GM12878 (cell line): ENCODE results near the gene AHNAK2. TPM values are rescaled to one million over a fixed set of nuclear protein-coding genes. Genes with fewer than 3 reads are reported as not detected.

Source experiments
- ATAC-seq: fragments of 200-7000 bp; cut with Tn5 transposase; 3 replicates; pipeline ENCODE4 v1.9.1; 2020; ENCODE audit warnings: mild to moderate bottlenecking, moderate library complexity
- BruUV-seq: library from RNA; stranded (reverse); fragments of 400-500 nt; replicated peaks from 2 replicates; lab custom pipeline; 2021; lab: Mats Ljungman, UMichigan
- CTCF ChIA-PET: fragments of 300-600 bp; sonication (Branson Sonifier 250); formaldehyde crosslinking; extraction: SDS; loops from one replicate; lab custom pipeline; 2021; ENCODE audit warnings: inconsistent platforms; lab: Yijun Ruan, JAX
- POLR2A ChIA-PET: fragments of 350-600 bp; formaldehyde crosslinking; extraction: SDS; loops from one replicate; lab custom pipeline; 2021; ENCODE audit warnings: inconsistent platforms; lab: Charles Lee
- RAD21 ChIA-PET: fragments of 300-600 bp; sonication (Branson Sonifier 250); formaldehyde crosslinking; loops from one replicate; lab custom pipeline; 2023; ENCODE audit warnings: antibody characterized with exemption; ENCODE audit not compliant: unreplicated experiment; lab: Charles Lee
- SMC1A ChIA-PET: fragments of 300-600 bp; sonication (Branson Sonifier 250); formaldehyde crosslinking; loops from one replicate; lab custom pipeline; 2023; ENCODE audit not compliant: unreplicated experiment, uncharacterized antibody; lab: Charles Lee
- DNase-seq: peaks from one replicate; pipeline ENCODE4 v3.0.0-alpha.2; 2011; ENCODE audit warnings: low read depth, low spot score
- FAIRE-seq: peaks from 3 replicates; lab custom pipeline; 2011; peaks lifted over from hg19 to GRCh38; lab: Jason Lieb, UNC
- H2AFZ ChIP-seq: 2 replicates; pipeline ENCODE4 v1.6.0; 2011; ENCODE audit warnings: low read depth, low read length, control low read depth; ENCODE audit not compliant: control insufficient read depth
- H3K27ac ChIP-seq: 2 replicates; pipeline ENCODE4 v1.5.1; 2011; ENCODE audit warnings: control low read depth; ENCODE audit not compliant: control insufficient read depth, insufficient read depth
- H3K27me3 ChIP-seq, 2 experiments: replicated peaks in 1 of 2; 2 replicates each; pipeline versions ENCODE4 v1.6.0 to v1.6.1; 2011; ENCODE audit warnings: low read length in 1 of 2; ENCODE audit not compliant: control insufficient read depth in 2 of 2, insufficient read depth in 2 of 2
- H3K36me3 ChIP-seq, 2 experiments: 2 replicates each; pipeline ENCODE4 v1.5.1; 2011; ENCODE audit warnings: low read length in 1 of 2; ENCODE audit not compliant: control insufficient read depth in 2 of 2, insufficient read depth in 2 of 2
- H3K4me1 ChIP-seq: 2 replicates; pipeline ENCODE4 v1.6.1; 2011; ENCODE audit warnings: mild to moderate bottlenecking, low read length, moderate library complexity, mixed read lengths; ENCODE audit not compliant: control insufficient read depth, insufficient read depth
- H3K4me2 ChIP-seq: 2 replicates; pipeline ENCODE4 v1.6.0; 2011; ENCODE audit warnings: control low read depth; ENCODE audit not compliant: control insufficient read depth, insufficient read depth
- H3K4me3 ChIP-seq: fragments of 200-600 bp; sonication (generic); 2 replicates; pipeline ENCODE4 v1.5.1; 2016
- H3K79me2 ChIP-seq: 2 replicates; pipeline ENCODE4 v1.6.0; 2011; ENCODE audit warnings: low read length; ENCODE audit not compliant: control insufficient read depth, insufficient read depth
- H3K9ac ChIP-seq: 2 replicates; pipeline ENCODE4 v1.8.0; 2011; ENCODE audit warnings: low read length, control low read depth, mixed read lengths; ENCODE audit not compliant: control insufficient read depth, insufficient read depth
- H3K9me3 ChIP-seq: replicated peaks from 3 replicates; pipeline ENCODE4 v1.5.1; 2011; ENCODE audit warnings: mild to moderate bottlenecking, low read length; ENCODE audit not compliant: control insufficient read depth, insufficient read depth
- H4K20me1 ChIP-seq: 2 replicates; pipeline ENCODE4 v1.6.0; 2011; ENCODE audit not compliant: control insufficient read depth, insufficient read depth
- BACH1 ChIP-seq: fragments of 450-650 bp; IDR thresholded peaks from 2 replicates; pipeline ENCODE4 v1.6.1; 2017; ENCODE audit warnings: mild to moderate bottlenecking, borderline replicate concordance
- BCL11A ChIP-seq: IDR thresholded peaks from 2 replicates; pipeline ENCODE4 v1.6.1; 2011; ENCODE audit warnings: low read depth, low read length
- CREB1 ChIP-seq: IDR thresholded peaks from 2 replicates; pipeline ENCODE4 v1.6.1; 2012; ENCODE audit warnings: low read depth, mild to moderate bottlenecking, inconsistent platforms
- CUX1 ChIP-seq: IDR thresholded peaks from 2 replicates; pipeline ENCODE4 v1.6.1; 2012; ENCODE audit warnings: improper control_type of control experiment, low read depth, low read length; ENCODE audit not compliant: insufficient replicate concordance
- E4F1 ChIP-seq: fragments of 450-650 bp; IDR thresholded peaks from 2 replicates; pipeline ENCODE4 v1.6.1; 2018; ENCODE audit warnings: borderline replicate concordance, mild to moderate bottlenecking; ENCODE audit not compliant: partially characterized antibody
- EED ChIP-seq: sonication (generic); IDR thresholded peaks from 2 replicates; pipeline ENCODE4 v1.6.1; 2016; ENCODE audit warnings: antibody characterized with exemption, low read depth
- NKRF ChIP-seq: fragments of 450-650 bp; conservative IDR thresholded peaks from 2 replicates; pipeline ENCODE4 v1.6.1; 2017; ENCODE audit warnings: mild to moderate bottlenecking, moderate library complexity
- RFX5 ChIP-seq: IDR thresholded peaks from 2 replicates; pipeline ENCODE4 v1.6.1; 2011; ENCODE audit warnings: low read depth, low read length, improper control_type of control experiment
- SMAD1 ChIP-seq: fragments of 450-650 bp; IDR thresholded peaks from 2 replicates; pipeline ENCODE4 v1.6.1; 2018; ENCODE audit warnings: mild to moderate bottlenecking, low read depth; ENCODE audit not compliant: partially characterized antibody
- ZNF274 ChIP-seq: IDR thresholded peaks from one replicate; pipeline ENCODE4 v1.8.0; 2011; ENCODE audit not compliant: insufficient read length, insufficient read depth
- WGBS: methylation state at CpG from one replicate; pipeline ENCODE4 v1.1.6; 2016; ENCODE audit warnings: low lambda C conversion rate; ENCODE audit not compliant: insufficient replicate concordance, insufficient coverage; ENCODE audit errors: missing lambda C conversion rate; 5-methylcytosine and 5-hydroxymethylcytosine counted together
- in situ Hi-C: fragments of 300-500 bp; cut with MboI; formaldehyde crosslinking; loops from 9 replicates; pipeline ENCODE4 v1.14.3; 2018; ENCODE audit warnings: mixed read lengths
- intact Hi-C: fragments of 100-400 bp; cut with micrococcal nuclease; formaldehyde crosslinking; loops from one replicate; pipeline ENCODE4 v1.14.2; 2022; ENCODE audit not compliant: unreplicated experiment
- polyA plus RNA-seq, 11 experiments: library from polyadenylated mRNA; depleted of rRNA in 4 of 11; unstranded in 6 of 11; stranded (reverse) in 5 of 11; fragments of >200 nt; fragmentation: Nextera tagmentation in 4 of 11; fragmentation: Illumina TruSeq in 1 of 11; extraction: Ambion mirVana in 4 of 11; extraction: Trizol in 1 of 11; gene quantifications; 1 replicate in 1 of 11; 2 replicates in 10 of 11; pipeline versions ENCODE4 v1.2.1 to v1.2.3, GENCODE V29; 2011 to 2016; ENCODE audit warnings: inconsistent platforms in 2 of 11, missing spikeins in 2 of 11, low read depth in 1 of 11
- total RNA-seq, 4 experiments: library from RNA; depleted of rRNA in 3 of 4; stranded (reverse); fragments of >200 nt in 3 of 4; fragmentation: Illumina TruSeq in 1 of 4; extraction: Trizol in 1 of 4; gene quantifications; 2 replicates each; pipeline versions ENCODE4 v1.2.1 to v1.2.3, GENCODE V29; 2013 to 2021

The AHNAK2 gene
- total and polyA plus RNA-seq, 10 of the 15 experiments (the other 5 are each of a cell fraction or from before 2014, with no cell fraction given), result 0.03 to 0.10 TPM; not detected in 8

GRCh38 chr14:104993306-104993705 is 15.1 kb upstream of the AHNAK2 start:
- RAD21 ChIA-PET, result interaction anchor here (1.6 kb wide), 1 partner anchor 11 kb away, joined by 4 read pairs; no protein-coding TSS in a partner anchor
- in situ Hi-C loops (no loop called here), intact Hi-C loops (no loop called here)
- WGBS, result 78% methylated on average over 11 of the region's 12 CpGs
- no peak for ATAC-seq
- POLR2A ChIA-PET, result no interaction called here
- Histone ChIP-seq H3K79me2 (no peaks in the 10 kb centered on the region), H3K27me3 (no peaks in the 10 kb centered on the region), H3K4me3 (no peak overlapping the region), H3K27ac (no peak overlapping the region), H2AFZ (no peak overlapping the region), H4K20me1 (no peaks in the 10 kb centered on the region), H3K4me1 (no peaks in the 10 kb centered on the region), H3K4me2 (no peak overlapping the region), H3K9ac (no peak overlapping the region), H3K9me3 (no peaks in the 10 kb centered on the region), H3K36me3 (no peaks in the 10 kb centered on the region)
- no TSS peak for BruUV-seq
- TF ChIP-seq BACH1 (no peak), EED (no peak), CREB1 (no peak), BCL11A (no peak), ZNF274 (no peak), RFX5 (no peak), NKRF (no peak), E4F1 (no peak), SMAD1 (no peak), CUX1 (no peak)
- no peak for FAIRE-seq
- CTCF ChIA-PET, result interaction anchor here (1.0 to 1.3 kb wide), 2 partner anchors 45 to 53 kb away, joined by 3 to 4 read pairs; no protein-coding TSS in a partner anchor
- SMC1A ChIA-PET, result interaction anchor here (1.4 kb wide), 1 partner anchor 9 kb away, joined by 3 read pairs; no protein-coding TSS in a partner anchor
- no peak for DNase-seq
